DMS53 (cell line): ENCODE data around the gene NT5DC3.
"Not testable (repeated sequence)": the region's sequence is repeated elsewhere in the genome, so short reads cannot be mapped to it uniquely, and the experiment has no call there.

Source experiments
- DNase-seq: peaks from one replicate; lab custom pipeline; 2025; lab: John Stamatoyannopoulos, UW

The NT5DC3 gene

GRCh38 chr12:103832048-103832997 lies 8.7 kb downstream of the NT5DC3 start:
- DNase-seq = no peak

DNA sequence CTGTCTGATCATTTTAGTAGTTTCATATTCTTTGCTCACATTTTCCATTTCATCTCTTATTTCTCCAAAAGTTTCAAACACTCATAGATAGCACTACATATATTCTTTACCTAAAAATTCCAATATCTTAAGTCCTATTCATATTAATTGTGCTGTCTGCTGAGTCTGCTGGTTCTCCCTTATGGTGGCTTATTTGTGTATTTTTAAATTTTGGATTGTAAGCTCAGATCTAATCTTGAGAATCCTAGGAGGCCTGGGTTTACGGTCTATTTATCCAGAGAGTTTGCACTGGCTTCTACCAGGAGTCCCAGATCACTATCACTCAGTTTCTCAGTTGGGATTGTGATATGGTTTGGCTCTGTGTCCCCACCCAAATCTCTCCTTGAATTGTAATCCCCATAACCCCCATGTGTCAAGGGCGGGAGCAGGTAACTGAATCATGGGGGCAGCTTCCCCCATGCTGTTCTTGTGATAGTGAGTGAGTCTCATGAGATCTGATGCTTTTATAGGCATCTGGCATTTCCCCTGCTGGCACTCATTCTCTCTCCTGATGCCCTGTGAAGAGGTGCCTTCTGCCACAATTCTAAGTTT lies 10.2 kb downstream of the NT5DC3 start:
- no peak for DNase-seq

- no peak for DNase-seq
Observed at GRCh38 chr12:103830025-103830725, 10.9 kb downstream of the NT5DC3 start.

- no peak for DNase-seq
Observed at GRCh38 chr12:103829092-103829491, 11.9 kb downstream of the NT5DC3 start.

DNA sequence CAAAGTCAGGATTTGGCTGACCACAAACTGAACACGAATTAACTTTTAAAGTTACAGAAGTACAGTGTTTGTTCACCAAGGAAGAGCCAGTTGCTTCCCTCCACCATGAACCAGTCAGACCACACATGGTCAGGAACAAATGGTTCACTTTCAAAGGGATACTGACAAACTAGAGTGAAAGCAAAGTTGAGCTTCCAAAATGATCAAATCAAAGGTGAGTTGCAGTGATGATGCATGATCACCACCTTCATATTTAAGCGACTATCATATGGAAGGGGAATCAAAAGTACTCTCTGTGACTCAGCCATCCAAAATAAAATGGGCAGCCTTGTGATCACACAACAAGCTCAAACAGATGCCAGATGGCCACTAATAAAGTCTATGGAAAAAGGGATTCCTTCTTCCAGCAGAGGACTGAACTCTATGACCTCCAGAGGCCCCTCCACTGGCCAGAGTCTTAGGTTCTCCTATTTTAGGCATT lies 13.1 kb downstream of the NT5DC3 start:
- no peak for DNase-seq

GRCh38 chr12:103824845-103825244 lies 16.2 kb downstream of the NT5DC3 start:
- DNase-seq = no peak

GRCh38 chr12:103824290-103824689 lies 16.7 kb downstream of the NT5DC3 start:
- no peak for DNase-seq

DNA sequence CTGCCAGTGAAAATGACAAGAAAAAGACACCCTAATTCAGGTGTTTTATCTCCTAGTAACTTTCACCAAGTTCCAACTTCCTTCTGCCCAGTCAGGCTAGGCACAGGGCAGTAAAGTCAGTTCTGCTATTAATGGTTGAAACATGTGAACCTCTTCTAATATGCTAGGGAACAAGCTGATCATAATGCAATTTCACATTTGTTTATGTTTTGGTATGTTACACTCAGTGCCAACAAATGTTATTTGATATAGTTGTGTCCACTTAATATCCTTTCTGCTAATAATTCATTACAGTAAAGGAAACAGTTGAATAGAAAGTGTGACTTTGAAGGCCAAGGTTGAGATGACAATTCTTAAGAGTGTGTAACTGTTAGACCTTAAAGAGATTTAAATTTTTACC lies 17.2 kb downstream of the NT5DC3 start:
- no peak for DNase-seq

- no peak for DNase-seq
Observed at GRCh38 chr12:103821773-103822172, 19.3 kb downstream of the NT5DC3 start.

DNA sequence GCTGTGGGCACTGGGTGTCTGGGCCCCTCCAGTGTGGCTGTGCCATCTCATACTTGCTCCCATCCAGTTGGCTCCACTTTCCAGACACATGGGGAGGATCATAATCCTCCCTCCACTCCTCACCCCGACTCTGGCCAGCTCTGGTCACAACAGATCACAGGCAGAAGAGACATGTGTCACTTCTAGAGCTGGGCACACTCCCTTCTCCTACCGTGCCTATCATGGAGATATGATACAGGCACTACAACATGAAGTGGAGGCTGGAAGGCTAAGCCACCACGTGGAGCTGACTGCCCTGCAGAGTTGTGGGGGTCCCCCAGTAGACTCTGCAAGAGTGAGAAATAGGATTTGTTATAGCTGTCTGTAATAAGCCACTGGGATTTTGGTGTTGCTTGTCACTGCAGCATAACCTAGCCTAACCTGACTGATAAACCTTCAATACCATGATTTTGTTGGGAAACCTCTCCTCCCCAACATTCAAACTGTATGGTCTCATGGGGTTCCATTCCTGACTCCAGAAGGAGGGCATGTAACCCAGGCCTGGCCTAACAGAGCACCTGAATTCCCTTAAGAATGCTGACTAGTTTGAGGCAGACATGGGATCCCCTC lies 20.0 kb downstream of the NT5DC3 start:
- no peak for DNase-seq

GRCh38 chr12:103820361-103820760 lies 20.7 kb downstream of the NT5DC3 start:
- no peak for DNase-seq

DNA sequence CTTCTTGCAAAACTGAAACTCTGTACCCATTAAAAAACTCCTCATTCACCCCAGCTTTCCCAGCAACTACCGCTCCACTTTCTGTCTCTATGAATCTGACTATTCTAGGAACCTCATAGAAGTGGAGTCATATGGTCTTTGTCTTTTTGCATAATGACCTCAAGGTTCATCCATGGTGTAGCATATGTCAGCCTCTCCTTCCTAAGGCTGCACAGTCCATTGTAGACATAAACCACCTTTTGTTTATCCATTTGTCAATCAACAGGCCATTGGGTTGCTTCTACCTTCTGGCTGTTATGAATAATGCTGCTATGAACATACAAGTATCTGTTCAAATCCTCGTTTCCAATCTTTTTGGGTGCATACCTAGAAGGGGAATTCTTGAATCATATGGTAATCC lies 21.1 kb downstream of the NT5DC3 start:
- no peak for DNase-seq

- DNase-seq = no peak
Observed at GRCh38 chr12:103819312-103819711, 21.7 kb downstream of the NT5DC3 start.

- no peak for DNase-seq
Observed at GRCh38 chr12:103817791-103818190, 23.2 kb downstream of the NT5DC3 start.

DNA sequence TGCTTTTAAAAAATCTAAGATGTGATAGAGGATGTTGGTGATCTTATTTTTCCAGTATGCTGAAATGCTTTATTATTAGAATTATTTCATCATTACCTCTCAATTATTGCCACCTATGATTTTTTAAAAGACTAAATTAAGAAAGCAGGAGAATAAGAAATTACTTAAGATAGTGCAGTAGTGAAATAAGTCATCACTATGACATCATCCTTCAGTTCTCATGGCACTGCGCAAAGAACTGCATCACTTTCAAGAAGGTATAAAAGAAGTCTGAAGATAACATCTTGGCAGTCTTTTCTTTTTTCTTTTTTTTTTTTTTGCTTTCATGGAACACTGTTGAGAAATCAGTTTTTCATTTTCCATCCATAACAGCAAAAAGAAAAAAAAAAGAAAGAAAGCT lies 24.4 kb downstream of the NT5DC3 start:
- DNase-seq = no peak

DNA sequence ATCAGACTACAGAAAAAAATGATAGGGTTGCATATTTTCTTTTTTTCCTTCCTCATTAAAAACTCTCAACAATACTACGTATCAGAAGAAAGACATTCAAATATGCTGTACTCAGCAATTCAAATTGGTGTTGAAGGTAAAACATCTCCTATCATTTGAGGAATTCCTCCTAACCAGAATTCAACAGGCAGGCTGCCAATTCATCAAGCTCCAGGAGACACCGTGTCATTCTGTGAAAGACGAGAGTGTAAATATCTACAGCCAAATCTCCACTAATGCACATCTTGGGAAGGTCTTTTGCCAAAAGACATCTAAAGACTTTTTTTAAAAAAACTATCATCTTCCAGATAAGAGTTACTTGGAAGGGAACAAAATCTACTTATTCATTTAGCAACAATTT lies 26.6 kb downstream of the NT5DC3 start:
- DNase-seq = no peak

DNA sequence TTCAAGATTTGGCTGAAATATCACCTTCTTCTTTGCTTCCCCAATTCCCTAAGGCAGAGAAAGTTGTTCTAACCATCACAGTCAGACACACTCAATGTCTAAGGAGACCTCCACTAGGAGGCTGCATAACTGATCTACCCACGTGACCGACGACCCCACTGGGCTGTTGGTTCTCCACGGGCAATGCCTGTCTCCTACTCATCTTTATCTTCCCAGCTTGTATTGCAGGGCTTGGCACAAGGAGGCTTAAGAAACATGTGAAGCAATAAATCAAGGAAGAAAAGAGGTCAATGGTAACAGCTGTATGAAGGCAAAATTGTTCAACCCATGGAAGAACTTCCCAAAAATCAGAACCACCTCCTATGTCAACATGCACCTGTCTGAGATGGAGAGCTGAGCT lies 27.1 kb downstream of the NT5DC3 start:
- no peak for DNase-seq

- DNase-seq = no peak
Observed at GRCh38 chr12:103813426-103813825, 27.6 kb downstream of the NT5DC3 start.

- DNase-seq = no peak
Observed at GRCh38 chr12:103812789-103813188, 28.2 kb downstream of the NT5DC3 start.

- DNase-seq = no peak
Observed at GRCh38 chr12:103811791-103812190, 29.2 kb downstream of the NT5DC3 start.

DNA sequence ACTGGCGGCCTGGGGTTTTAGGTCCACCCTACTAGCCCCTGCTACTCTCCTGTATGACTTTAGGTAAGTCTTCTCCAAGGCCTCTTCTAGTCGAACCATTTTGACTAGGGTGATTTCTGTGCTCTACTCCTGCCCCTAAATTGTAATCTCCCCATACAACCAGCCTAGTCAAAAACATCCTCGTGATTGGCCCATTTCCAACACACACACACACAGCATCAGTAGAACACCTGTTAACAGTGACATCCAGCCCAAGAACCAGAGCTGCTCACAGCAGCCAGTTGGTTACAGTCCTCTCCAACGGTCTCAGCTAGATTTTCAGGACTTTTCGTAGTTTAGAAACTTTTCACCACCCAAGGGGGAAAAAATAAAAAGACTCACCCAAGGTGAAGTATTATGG lies 30.9 kb downstream of the NT5DC3 start:
- DNase-seq = no peak

GRCh38 chr12:103809639-103810038 lies 31.4 kb downstream of the NT5DC3 start:
- DNase-seq = not testable (repeated sequence)
